Fibroblast of the aortic adventitia (primary cell): Measurements from ENCODE around the gene FBXO44. TPM values are rescaled to one million over a fixed set of nuclear protein-coding genes. Genes with fewer than 3 reads are reported as not detected.
"Not testable (repeated sequence)": the region's sequence is repeated elsewhere in the genome, so short reads cannot be mapped to it uniquely, and the experiment has no call there.

Experiments
- DNase-seq: peaks from one replicate; pipeline ENCODE4 v3.0.0-alpha.2; 2010; ENCODE audit warnings: low read depth
- H3K4me3 ChIP-seq: 2 replicates; pipeline ENCODE4 v1.5.1; 2011; ENCODE audit warnings: low read depth, mild to moderate bottlenecking, control low read depth, low read length, moderate library complexity
- total RNA-seq: library from RNA; depleted of rRNA; stranded (reverse); fragments of >200 nt; gene quantifications from 2 replicates; pipeline ENCODE4 v1.2.3, GENCODE V29; 2012; ENCODE audit warnings: low replicate concordance
- TF ChIP-seq, protein P1 (sequence below): IDR thresholded peaks from 2 replicates; pipeline ENCODE4 v1.5.1; 2011; ENCODE audit warnings: mild to moderate bottlenecking, low read length, control low read depth, inconsistent platforms; ENCODE audit not compliant: insufficient read depth

FBXO44 gene
- 8.1 and 16.0 TPM in 2 replicates for total RNA-seq

- peak within 1 kb of the TSS; percentile 78 for H3K4me3 ChIP-seq
- TF ChIP-seq, protein P1, sequence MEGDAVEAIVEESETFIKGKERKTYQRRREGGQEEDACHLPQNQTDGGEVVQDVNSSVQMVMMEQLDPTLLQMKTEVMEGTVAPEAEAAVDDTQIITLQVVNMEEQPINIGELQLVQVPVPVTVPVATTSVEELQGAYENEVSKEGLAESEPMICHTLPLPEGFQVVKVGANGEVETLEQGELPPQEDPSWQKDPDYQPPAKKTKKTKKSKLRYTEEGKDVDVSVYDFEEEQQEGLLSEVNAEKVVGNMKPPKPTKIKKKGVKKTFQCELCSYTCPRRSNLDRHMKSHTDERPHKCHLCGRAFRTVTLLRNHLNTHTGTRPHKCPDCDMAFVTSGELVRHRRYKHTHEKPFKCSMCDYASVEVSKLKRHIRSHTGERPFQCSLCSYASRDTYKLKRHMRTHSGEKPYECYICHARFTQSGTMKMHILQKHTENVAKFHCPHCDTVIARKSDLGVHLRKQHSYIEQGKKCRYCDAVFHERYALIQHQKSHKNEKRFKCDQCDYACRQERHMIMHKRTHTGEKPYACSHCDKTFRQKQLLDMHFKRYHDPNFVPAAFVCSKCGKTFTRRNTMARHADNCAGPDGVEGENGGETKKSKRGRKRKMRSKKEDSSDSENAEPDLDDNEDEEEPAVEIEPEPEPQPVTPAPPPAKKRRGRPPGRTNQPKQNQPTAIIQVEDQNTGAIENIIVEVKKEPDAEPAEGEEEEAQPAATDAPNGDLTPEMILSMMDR: no peak
- no peak for DNase-seq
Observed at GRCh38 chr1:11654137-11654938, at the start of gene FBXO44, which contains the start of gene FBXO2. Gene FBXO44 (plus strand): TSS chr1:11654877. CDS start chr1:11655836, 959 bp downstream. Gene FBXO2 (minus strand): TSS chr1:11654429. CDS start chr1:11654340, 89 bp downstream.

DNA sequence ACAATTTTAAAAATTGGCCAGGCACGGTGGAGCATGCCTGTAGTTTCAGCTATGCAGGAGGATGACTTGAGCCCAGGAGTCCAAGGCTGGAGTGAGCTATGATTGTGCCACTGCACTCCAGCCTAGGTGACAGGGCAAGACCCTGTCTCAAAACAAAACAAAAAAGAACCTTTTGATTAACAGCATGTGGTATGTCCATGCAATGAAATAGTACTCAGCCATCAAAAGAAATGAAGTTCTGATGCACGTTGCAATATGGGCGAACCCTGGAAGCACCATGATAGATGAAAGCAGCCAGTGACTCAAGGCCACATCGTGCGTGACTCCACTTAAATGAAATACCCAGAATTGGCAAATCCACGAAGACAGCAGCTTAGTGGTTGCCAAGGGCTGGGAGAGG is 47.9 kb upstream of the FBXO44 start:
- DNase-seq: no peak
- TF ChIP-seq, protein P1: no peak

GRCh38 chr1:11608596-11609130 is 46.0 kb upstream of the FBXO44 start:
- H3K4me3 ChIP-seq, DNase-seq: not testable (repeated sequence)

More for the DNA sequence above, 47.9 kb upstream of the FBXO44 start:
- no peak overlapping the region for H3K4me3 ChIP-seq

DNA sequence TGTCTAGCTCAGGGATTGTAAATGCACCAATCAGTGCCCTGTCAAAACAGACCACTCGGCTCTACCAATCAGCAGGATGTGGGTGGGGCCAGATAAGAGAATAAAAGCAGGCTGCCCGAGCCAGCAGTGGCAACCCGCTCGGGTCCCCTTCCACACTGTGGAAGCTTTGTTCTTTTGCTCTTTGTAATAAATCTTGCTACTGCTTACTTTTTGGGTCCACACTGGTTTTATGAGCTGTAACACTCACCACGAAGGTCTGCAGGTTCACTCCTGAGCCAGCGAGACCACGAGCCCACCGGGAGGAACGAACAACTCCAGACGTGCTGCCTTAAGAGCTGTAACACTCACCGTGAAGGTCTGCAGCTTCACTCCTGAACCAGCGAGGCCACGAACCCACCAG is 45.3 kb upstream of the FBXO44 start:
- H3K4me3 ChIP-seq, DNase-seq: not testable (repeated sequence)

DNA sequence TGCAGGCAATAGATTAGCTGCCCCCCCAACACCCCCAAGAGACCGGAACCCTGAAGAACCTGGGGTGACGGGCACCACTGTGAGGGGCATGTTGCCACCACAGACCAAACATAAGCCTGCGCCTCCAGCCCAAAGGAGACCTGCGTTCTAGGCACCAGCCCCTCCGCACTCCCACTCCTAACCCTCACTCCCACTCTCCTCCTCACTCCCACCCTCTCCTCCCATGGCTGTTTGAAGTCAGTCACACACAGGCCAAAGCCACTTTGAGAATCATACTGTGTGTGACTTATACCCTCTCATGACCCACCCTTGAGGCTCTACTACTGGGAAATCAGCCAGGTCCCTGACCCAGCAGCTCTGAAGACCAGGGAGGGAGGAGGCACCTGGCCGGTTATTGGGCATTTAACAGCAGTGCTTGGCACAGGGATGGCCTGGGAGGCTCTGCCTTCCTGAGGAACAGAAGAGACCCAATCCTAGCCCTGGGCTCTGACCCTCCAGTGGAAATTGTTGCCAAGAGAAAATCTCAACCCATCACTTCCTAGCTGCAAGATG is 44.0 kb upstream of the FBXO44 start:
- no peak for DNase-seq
- H3K4me3 ChIP-seq: no peak overlapping the region
- TF ChIP-seq, protein P1: no peak

DNA sequence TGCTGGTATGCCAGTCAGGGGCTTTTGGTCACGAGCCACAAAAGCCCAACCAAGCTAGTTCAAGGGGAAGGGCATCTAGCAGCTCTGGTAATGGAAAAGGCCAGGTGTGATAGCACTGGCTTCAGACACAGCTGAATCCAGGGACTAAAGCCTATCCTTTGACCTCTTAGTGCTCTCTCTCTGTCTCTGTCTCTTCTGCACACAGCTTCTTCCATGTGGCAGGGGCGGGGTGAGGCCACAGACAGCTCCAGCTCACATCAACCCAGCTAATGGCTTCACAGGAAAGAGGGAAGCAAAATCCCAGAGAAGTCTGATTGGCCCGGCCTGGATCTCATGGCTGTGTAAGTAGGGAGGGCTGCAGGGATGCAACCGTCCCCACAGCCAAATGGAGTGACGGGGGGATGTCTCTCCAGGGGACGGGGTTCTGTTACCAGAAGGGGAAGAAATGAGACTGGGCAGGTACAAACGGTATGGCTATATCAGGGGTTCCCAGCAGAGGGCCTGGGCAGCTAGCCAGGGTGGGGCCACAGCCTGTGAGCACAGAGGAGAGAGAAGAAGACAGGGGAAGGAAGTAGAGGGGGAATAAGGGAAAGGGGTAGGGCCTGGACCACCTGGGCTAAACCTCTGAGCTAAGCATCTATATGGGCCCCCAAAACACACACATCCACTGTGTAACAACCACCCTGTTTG is 42.9 kb upstream of the FBXO44 start:
- DNase-seq: no peak
- TF ChIP-seq, protein P1: no peak
- no peak overlapping the region for H3K4me3 ChIP-seq

DNA sequence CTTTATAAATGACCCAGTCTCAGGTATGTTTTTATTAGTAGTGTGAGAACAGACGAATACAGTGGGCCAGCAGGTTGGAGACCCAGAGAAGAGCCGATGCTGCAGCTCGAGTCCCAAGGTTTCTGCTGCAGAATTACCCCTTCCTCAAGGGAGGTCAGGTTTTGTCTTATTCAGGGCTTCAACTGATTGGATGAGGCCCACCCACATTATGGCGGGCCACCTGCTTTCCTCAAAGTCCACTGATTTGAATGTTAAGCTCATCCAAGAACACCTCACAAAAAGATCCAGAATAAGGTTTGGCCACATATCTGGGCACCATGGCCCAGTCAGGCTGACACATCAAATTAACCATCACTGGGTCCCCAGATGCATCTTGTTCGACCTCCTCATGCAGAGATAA is 41.3 kb upstream of the FBXO44 start:
- TF ChIP-seq, protein P1: no peak
- no peak for DNase-seq
- H3K4me3 ChIP-seq: no peak overlapping the region
